Ammon's horn (tissue), 1 donor: Measurements from ENCODE around the gene MARK3.

Experiments used
- DNase-seq: peaks from one replicate; pipeline ENCODE4 v3.0.0-alpha.2; 2016; ENCODE audit warnings: low spot score

The MARK3 gene

DNA sequence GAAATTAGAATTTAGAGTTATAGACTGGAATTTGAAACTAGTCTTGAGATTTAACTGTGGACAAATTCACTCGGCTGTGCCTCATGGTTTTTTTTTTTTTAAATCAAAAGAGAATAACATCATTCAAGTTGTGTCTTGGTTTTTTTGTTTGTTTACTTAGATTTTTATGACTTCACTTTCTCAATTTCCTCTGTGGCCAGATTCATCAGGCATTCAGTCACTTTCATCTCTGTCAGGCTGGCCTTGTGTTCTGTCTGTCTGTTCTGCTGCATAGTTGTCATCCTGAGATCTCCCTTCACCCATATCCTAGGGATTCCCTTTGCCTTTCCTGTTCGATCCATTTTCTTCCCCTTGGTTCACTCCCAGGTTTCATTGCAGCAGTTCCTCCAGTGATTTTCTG, 10.0 kb downstream of the MARK3 start:
- DNase-seq, result no peak

DNA sequence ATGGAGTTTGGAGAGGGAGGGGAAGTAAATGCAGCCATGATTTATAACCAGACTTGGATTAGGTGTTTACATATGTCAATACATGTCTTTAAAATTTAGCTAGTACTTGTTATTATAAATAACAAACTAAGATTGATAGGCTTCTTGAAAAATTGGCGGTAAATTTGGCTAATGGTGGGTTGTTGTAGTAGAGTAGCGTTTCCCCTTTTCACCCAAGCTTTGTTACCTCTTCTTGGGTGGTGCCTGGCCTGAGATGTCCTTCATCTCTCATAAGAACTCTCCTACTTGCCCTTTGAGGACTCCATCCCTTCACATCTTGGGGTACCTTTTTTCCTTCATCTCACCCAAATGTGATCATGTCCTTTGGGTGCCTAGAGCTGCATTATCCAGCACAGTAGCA, 11.2 kb downstream of the MARK3 start:
- no peak for DNase-seq

DNA sequence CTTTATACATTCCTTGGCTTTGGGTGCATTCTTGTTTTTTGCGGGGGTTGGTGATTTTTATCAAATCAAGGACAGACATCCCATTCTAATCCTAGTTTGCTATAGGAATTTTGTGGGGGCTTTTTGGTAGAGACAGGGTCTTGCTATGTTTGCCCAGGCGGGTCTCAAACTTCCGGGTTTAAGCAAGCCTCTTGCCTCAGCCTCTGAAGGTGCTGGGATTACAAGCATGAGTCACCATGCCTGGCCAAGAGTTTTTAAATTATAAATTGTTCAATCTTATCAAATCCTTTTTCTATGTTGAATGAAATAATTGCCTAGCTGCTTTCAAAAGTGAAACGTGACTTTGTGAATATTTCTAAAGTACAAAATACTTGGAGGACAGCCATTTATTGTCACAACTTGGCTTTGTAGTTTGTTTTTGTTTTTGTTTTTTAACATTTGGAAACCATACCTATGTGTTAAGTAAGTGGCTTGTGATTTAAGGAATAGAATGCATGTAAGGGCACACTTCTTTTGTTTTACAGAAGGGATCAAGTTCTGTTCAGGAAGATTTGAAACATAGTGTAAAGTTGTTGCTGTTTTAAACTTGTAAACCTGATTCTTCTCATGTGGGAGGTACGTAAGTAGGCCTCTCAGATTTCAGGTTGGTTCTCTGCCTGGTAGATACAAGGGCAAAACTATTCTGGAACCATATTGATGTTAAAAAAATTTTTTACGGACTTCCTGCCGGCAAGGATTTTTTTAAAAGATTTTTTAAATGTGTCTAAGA, 13.4 kb downstream of the MARK3 start:
- no peak for DNase-seq

- DNase-seq, result no peak
Measured at GRCh38 chr14:103400537-103400936, 15.3 kb downstream of the MARK3 start.

- no peak for DNase-seq
Measured at GRCh38 chr14:103401223-103402214, 16.3 kb downstream of the MARK3 start.

- DNase-seq, result no peak
Measured at GRCh38 chr14:103402695-103403094, 17.5 kb downstream of the MARK3 start.

- no peak for DNase-seq
Measured at GRCh38 chr14:103404032-103404918, 19.1 kb downstream of the MARK3 start.

GRCh38 chr14:103404920-103405319, 19.7 kb downstream of the MARK3 start:
- no peak for DNase-seq

DNA sequence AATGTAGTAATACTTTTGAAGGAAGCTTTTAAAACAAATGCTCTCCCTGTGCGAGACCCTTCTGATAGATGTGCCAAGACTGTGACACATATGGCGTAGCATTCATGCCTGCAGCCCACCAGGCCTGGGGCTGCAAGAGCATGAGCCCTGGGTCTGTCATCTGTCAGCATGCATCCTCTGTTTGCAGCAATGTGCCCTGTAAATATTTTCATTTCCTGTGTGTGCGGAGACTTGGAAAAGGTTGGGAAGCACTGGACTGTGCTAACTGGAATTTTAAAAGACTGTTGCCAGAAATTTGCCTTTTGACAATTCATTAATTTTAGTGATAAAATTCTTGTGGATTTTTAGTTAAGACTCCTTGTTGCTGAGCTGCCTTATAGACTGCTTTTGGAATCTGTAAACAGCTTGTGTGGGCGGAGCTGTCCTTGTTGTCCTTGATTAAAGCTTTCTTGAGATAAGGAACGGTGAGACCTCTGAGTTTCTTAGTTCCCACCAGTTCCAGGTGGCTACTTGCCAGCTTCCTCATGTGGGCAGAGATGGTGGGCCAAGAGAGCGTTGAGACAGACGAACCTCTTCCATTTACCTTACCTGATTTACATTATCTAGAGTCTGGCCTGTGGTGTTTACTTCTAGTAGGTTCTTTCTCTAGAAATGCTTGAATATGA, 23.4 kb downstream of the MARK3 start:
- DNase-seq, result no peak

GRCh38 chr14:103416916-103417315, 31.7 kb downstream of the MARK3 start:
- DNase-seq, result peak; percentile 76

DNA sequence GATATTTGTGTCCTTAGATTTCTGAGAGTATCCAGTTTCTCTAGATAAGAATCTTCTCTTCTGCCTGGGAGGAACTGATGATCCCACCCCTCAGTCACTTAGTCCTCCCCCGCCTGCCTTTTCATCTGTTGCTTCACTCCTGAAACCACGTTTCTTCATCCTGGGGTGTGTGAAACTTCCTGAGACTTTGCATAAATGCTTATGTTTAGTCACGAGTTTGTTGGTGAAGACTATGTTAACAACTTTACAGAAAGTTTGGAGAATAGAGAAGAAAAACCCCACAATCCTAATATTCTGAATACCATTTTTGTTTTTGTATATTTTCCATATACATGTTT, 33.2 kb downstream of the MARK3 start:
- no peak for DNase-seq

DNA sequence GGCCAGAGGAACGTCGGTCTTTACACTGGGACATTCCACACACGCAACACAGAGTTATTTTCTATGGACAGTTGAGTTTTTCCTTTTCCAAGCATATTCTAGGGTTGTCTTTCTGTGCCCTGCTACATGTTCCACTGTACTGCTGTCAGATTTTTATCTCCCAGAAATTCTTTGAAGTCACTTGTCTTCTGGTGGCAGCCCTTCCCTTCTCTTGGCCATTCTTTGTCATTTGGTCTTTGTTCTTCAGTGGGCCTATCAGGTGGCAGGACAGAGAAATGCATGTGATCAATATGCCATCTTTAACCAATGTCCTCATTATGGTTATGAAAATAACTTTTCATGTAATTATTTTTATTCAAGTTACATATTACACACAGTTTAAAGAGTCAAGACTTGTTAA, 36.3 kb downstream of the MARK3 start:
- DNase-seq, result no peak

DNA sequence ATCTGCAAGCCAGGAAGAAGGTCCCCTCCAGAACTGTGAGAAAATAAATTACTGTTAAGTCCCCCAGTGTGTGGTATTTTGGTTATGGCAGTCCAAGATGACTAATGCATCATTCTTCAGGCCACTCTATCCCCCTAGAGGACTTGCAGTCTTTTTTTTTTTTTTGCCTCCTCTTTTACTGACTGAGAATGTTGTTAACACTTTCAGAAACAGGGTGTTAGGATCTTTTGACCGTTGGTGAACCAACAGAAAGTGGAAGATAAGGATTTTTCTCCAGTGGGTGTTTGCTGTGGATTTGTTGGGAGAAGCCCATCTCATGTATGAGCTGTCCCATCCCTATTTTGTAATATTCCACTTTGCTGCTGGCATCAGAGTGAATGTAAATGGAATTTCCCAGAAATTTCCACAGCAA, 37.8 kb downstream of the MARK3 start:
- DNase-seq, result no peak

DNA sequence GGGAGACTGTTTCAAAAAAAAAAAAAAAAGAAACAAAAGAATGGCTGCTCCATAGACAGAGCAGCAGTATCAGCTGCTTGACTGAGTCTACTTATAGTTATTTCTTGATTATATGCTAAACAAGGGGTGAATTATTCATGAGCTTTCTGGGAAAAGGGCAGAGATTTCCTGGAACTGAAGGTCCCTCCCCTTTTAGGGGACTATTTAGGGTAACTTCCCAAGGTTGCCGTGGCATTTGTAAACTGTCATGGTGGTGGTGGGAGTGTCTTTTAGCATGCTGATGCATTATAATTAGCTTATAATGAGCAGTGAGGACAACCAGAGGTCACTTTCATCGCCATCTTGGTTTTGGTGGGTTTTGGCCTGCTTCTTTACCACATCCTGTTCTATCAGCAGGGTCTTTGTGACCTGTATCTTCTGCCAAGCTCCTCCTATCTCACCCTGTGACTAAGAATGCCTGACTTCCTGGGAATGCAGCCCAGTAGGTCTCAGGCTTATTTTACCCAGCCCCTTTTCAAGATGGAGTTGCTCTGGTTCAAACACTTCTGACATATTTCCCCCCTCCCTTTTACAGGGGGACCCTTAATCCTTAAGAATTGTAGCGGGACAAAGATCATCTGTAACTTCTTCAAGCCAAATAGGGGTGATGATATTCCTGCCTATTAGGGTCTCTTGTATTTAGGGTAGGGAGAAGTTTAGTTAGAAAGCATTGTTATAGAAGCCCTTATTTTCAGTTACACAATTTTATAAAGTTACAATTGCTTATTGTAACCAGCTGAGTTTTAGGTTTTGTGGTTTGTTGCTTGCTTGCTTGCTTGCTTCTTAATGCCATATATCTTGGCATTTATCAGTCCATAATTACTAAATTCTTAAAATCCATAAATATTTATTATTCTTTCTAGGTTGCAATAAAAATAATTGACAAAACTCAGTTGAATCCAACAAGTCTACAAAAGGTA, 42.5 kb downstream of the MARK3 start:
- no peak for DNase-seq

DNA sequence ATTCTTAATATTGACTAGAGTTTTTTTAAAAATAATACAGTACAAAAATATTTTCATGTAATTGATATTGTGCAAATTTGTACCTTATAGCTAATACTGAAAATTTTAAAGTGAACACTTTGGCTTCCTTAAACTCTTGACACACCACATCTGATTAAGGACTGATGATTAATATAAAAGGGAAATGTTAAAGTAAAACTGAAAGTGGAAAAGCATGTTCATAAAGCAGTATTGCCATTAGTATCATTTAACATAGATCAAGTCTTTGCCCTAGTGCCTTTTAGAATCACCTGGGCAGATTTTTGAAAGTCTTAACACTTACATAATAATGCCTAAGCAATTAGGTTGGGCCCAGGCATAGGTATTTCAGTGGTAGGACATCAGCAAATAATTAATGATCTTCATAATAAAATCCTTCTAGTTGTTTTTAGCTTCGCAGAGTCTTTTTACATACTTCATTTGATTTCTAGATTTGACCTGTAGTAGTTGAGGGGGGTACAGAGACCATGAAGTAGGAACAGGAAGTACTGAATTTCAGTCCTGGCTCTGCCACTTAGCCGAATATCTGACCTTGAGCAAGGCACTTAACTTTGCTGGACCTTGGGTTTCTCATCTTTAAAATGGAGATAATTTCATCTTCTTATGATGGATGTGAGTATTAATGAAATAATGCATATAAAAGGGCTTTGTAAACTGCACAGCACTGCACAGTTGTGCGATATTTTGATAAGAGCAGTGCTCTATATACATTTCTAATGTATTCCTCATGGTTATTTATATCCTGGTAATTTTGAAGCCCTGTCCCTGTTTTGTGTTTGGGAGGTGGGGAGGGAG, 43.7 kb downstream of the MARK3 start:
- no peak for DNase-seq

- DNase-seq, result no peak
Measured at GRCh38 chr14:103430358-103430757, 45.1 kb downstream of the MARK3 start.

DNA sequence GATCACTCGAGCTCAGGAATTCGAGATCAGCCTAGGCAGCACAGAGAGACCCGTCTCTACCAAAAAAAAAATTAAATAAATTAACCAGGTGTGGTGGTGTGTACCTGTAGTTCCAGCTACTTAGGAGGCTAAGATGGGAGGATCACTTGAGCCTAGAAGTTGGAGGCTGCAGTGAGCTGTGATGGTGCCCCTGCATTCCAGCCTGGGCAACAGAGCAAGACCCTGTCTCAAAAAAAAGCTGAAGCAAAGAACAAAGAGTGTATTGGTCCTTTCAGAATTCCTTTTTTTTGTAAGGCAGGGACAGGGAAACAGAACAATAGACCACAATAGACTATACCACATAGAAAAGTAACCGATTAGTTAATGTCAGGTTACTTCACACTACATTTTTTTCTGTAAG, 47.4 kb downstream of the MARK3 start:
- DNase-seq, result no peak

DNA sequence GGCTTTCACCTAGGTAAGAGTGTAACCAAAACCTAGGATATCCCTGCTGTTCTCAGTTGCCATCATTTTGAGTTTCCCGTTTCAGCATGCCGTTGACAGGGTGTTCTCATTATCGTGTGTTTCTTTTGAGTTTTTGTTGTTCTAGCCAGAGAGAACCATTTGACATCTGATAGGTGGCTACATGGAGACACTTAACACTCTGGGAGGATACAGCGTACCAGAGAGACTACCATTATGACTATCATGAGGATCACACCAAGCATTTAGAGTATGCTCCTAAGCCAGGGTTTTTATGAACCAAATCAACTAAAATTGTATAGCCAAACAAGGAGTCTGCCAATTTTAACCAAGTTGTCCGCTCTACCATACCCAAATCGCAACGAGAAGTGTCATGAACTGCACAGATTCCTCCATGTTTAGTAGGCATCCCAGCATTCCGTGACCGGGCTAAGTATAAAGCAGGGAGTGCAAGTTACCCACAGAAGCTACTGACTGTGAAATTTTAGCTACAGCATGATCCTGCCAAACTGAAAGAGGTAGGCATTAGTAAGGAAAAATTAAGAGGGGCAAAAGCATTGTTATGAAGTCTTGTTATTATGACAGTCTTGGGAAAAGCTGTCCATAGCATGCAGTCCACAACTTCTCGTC, 48.8 kb downstream of the MARK3 start:
- no peak for DNase-seq

GRCh38 chr14:103434868-103435442, 49.7 kb downstream of the MARK3 start:
- DNase-seq, result no peak
